Mucosa of descending colon (tissue), 3 donors: Measurements from ENCODE around the gene PTPRD. TPM values are rescaled to one million over a fixed set of nuclear protein-coding genes. Genes with fewer than 3 reads are reported as not detected.

Source experiments
- ATAC-seq: fragments of 200-7000 bp; cut with Tn5 transposase; one replicate; pipeline ENCODE4 v1.9.1; 2020; ENCODE audit warnings: mild to moderate bottlenecking, moderate library complexity
- DNase-seq, 3 donors: peaks; one replicate each; pipeline ENCODE4 v3.0.0-alpha.2; 2020
- H3K36me3 ChIP-seq: fragments of 200-600 bp; one replicate; pipeline ENCODE4 v1.8.0; 2021; ENCODE audit warnings: low read depth, mild to moderate bottlenecking
- H3K4me1 ChIP-seq: fragments of 200-600 bp; one replicate; pipeline ENCODE4 v1.8.0; 2021; ENCODE audit warnings: low read depth, mild to moderate bottlenecking
- H3K4me3 ChIP-seq: fragments of 200-600 bp; one replicate; pipeline ENCODE4 v1.8.0; 2021; ENCODE audit warnings: mild to moderate bottlenecking
- H3K9me3 ChIP-seq: fragments of 200-600 bp; one replicate; pipeline ENCODE4 v1.8.0; 2021; ENCODE audit warnings: mild to moderate bottlenecking
- CTCF ChIP-seq: fragments of 200-600 bp; IDR thresholded peaks from one replicate; pipeline ENCODE4 v1.8.0; 2022; ENCODE audit warnings: antibody characterized with exemption, mild to moderate bottlenecking
- intact Hi-C, 2 donors: fragments of 100-400 bp; cut with DNase I in 1 of 2; cut with micrococcal nuclease in 1 of 2; formaldehyde crosslinking; loops; one replicate each; pipeline versions ENCODE4 v1.11.0 to v1.11.1; 2022; cut with DNase I, micrococcal nuclease
- total RNA-seq, 3 donors: library from RNA; stranded (reverse); fragmentation: NEBNext Ultra II Directional in 2 of 3; extraction: Animal tissue kit (Norgen Biotek cat#: 25700) in 2 of 3; gene quantifications; one replicate each; pipeline versions ENCODE4 v1.2.1 to v1.2.4, GENCODE V29; 2021 to 2023
- donor health status: DM: no; HTN: no; CAD: no; lungs with moderate emphysema.
- donor health status: DM: no; HTN: no; CAD: no.
- donor health status: DM: no; HTN: yes; CAD: no.

PTPRD gene
- total RNA-seq, 3 donors from 2014 or later, result 52.7 to 128 (median 113) TPM

DNA sequence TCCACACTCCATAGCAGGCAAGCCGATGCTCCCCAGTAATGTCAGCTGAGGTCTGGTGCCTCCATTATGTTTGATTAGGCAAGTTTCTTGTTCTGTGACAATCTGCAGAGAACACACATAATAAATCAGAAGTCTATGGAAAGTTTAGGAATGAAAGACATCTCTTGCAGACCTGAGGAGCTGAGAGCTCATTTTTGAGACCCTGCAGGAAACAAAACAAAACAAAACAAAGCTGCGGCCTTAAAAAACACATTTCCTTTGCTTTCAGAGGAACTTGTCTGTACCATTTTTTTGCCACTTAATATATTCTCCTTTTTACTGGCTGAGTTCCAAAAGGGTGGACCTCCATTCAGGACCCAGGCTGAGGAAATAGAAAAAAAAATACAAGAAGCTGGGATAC is 2332.0 kb downstream of the PTPRD start:
- Histone ChIP-seq H3K4me3 (no peak overlapping the region), H3K36me3 (no peaks in the 10 kb centered on the region), H3K4me1 (no peaks in the 10 kb centered on the region), H3K9me3 (no peaks in the 10 kb centered on the region)
- intact Hi-C loops, result no loop called here
- no peak for TF ChIP-seq CTCF
- DNase-seq (no peak), ATAC-seq (no peak)

GRCh38 chr9:8278048-8278447 is 2334.8 kb downstream of the PTPRD start:
- Histone ChIP-seq H3K9me3 (no peaks in the 10 kb centered on the region), H3K36me3 (no peaks in the 10 kb centered on the region), H3K4me1 (no peaks in the 10 kb centered on the region), H3K4me3 (no peak overlapping the region)
- peak in 1 of 3 donors; percentile 39 for DNase-seq
- peak; percentile 67 for ATAC-seq
- TF ChIP-seq CTCF, result no peak
- intact Hi-C loops, result no loop called here

DNA sequence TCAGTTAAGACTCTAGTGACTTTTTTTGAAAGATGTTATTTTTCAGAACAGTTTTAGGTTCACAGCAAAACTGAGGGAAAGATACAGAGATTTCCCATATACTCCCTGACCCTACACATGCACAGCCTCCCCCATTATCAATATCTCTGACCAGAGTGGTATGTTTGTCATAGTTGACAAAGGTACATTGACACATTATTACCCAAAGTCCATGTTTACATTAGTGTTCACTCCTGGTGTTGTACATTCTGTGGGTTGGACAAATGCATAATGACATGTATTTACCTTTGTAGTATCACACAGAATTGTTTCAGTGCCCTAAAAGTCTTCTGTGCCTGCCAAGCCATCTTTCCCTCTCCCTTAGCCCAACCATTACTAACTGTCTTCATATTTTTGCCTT is 2342.6 kb downstream of the PTPRD start:
- H3K4me1 ChIP-seq, result no peaks in the 10 kb centered on the region
- peak; percentile 66 for ATAC-seq
- H3K4me3 ChIP-seq, result no peak overlapping the region
- DNase-seq, result no peak
- intact Hi-C loops, result no loop called here
- H3K36me3 ChIP-seq, result no peaks in the 10 kb centered on the region
- no peaks in the 10 kb centered on the region for H3K9me3 ChIP-seq
- no peak for TF ChIP-seq CTCF

DNA sequence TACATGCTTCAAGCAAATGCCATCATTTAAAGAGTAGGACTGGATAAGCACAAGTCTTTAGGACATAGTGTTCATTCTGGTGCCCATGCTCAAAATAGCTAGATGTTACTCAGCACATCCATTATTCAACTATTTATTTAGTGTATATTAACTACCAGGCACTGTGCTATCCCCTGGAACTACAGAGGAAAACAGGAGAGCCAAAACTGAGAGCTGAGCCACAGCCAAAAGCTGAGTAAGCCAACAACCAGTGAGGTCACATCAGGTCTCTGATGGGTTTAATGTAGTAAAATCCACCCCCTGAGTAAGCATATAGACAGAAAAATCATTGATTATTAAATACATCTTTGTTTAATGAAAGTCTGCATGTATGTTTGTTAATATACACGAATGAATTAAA is 2343.9 kb downstream of the PTPRD start:
- H3K9me3 ChIP-seq, result no peaks in the 10 kb centered on the region
- no peaks in the 10 kb centered on the region for H3K36me3 ChIP-seq
- DNase-seq, result no peak
- intact Hi-C loops, result no loop called here
- TF ChIP-seq CTCF, result no peak
- no peak overlapping the region for H3K4me3 ChIP-seq
- H3K4me1 ChIP-seq, result no peaks in the 10 kb centered on the region
- ATAC-seq, result no peak

DNA sequence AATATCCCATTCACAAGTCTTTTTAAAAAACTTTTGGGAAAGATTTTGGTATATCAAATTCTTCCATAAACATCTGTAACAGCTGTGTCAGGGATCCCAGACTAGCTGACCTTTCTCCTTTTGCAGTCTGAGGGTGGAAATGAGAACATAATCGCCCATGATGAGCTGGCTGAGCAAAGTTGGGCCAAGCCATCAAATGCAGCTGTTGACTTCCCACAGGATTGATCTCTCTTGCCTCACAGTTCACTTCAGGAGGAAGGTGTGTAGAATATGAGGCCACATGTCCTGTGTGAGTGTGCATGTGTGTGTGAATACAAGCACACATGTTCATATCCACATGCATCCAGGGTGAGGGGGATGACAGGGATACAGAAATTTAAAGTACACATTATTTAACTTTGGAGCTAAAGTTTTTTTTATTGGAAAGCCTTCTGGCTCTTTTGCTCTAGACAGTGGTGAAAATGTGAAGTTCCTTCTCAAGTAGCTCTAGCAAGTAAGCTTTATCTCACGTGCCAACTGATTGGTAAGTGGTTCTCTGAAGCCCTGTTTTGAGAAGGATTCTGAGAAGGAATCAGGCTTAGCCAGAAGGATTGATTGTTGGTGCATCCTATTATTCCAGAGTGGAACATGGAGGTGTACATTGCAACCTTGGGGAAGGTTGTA is 2344.5 kb downstream of the PTPRD start:
- TF ChIP-seq CTCF, result no peak
- no peak for ATAC-seq
- Histone ChIP-seq H3K36me3 (no peaks in the 10 kb centered on the region), H3K9me3 (no peaks in the 10 kb centered on the region), H3K4me1 (no peaks in the 10 kb centered on the region), H3K4me3 (no peak overlapping the region)
- DNase-seq, result no peak
- intact Hi-C loops, result no loop called here

GRCh38 chr9:8267636-8268035 is 2345.2 kb downstream of the PTPRD start:
- DNase-seq (no peak), ATAC-seq (no peak)
- Histone ChIP-seq H3K4me1 (no peaks in the 10 kb centered on the region), H3K9me3 (no peaks in the 10 kb centered on the region), H3K36me3 (no peaks in the 10 kb centered on the region), H3K4me3 (no peak overlapping the region)
- TF ChIP-seq CTCF, result no peak
- intact Hi-C loops, result no loop called here
